Keratinocyte (primary cell): ENCODE measurements around the gene STXBP1. TPM values are rescaled to one million over a fixed set of nuclear protein-coding genes. Genes with fewer than 3 reads are reported as not detected.

Experiments used
- DNase-seq: peaks from one replicate; pipeline ENCODE4 v3.0.0-alpha.2; 2011; ENCODE audit warnings: low read depth, missing footprints, low spot score
- FAIRE-seq: peaks from 2 replicates; lab custom pipeline; 2011; peaks lifted over from hg19 to GRCh38; lab: Jason Lieb, UNC
- H2AFZ ChIP-seq: 2 replicates; pipeline ENCODE4 v1.6.0; 2012; ENCODE audit warnings: low read length, control low read depth, inconsistent platforms; ENCODE audit not compliant: control insufficient read depth
- H3K27ac ChIP-seq: 2 replicates; pipeline ENCODE4 v1.5.1; 2011; ENCODE audit warnings: low read length; ENCODE audit not compliant: control insufficient read depth, insufficient read depth
- H3K27me3 ChIP-seq: 3 replicates; pipeline ENCODE4 v1.6.0; 2011; ENCODE audit warnings: low read length; ENCODE audit not compliant: control insufficient read depth, insufficient read depth; ENCODE audit errors: extremely low read depth
- H3K36me3 ChIP-seq, 2 experiments: 2 replicates in 1 of 2; 3 replicates in 1 of 2; pipeline ENCODE4 v1.5.1; 2011; ENCODE audit warnings: low read length in 2 of 2, mild to moderate bottlenecking in 1 of 2; ENCODE audit not compliant: control insufficient read depth in 2 of 2, insufficient read depth in 2 of 2; ENCODE audit errors: extremely low read depth in 1 of 2
- H3K4me1 ChIP-seq: 3 replicates; pipeline ENCODE4 v1.5.1; 2011; ENCODE audit warnings: low read length; ENCODE audit not compliant: control insufficient read depth, insufficient read depth; ENCODE audit errors: extremely low read depth
- H3K4me2 ChIP-seq: 3 replicates; pipeline ENCODE4 v1.6.0; 2011; ENCODE audit warnings: low read depth, low read length; ENCODE audit not compliant: control insufficient read depth, insufficient read depth; ENCODE audit errors: extremely low read depth
- H3K4me3 ChIP-seq, 3 experiments: fragments of 200-600 bp in 1 of 3; sonication (generic) in 1 of 3; 2 replicates in 2 of 3; 3 replicates in 1 of 3; pipeline ENCODE4 v1.5.1; 2011 to 2016; ENCODE audit warnings: low read length in 3 of 3, mild to moderate bottlenecking in 3 of 3, control low read depth in 2 of 3, inconsistent platforms in 1 of 3, low read depth in 1 of 3, mixed read lengths in 1 of 3, mixed run types in 1 of 3, moderate library complexity in 1 of 3; ENCODE audit not compliant: control insufficient read depth in 2 of 3, insufficient read depth in 2 of 3; ENCODE audit errors: extremely low read depth in 1 of 3
- H3K79me2 ChIP-seq: 2 replicates; pipeline ENCODE4 v1.6.0; 2012; ENCODE audit warnings: low read length; ENCODE audit not compliant: control insufficient read depth, insufficient read depth
- H3K9ac ChIP-seq: 3 replicates; pipeline ENCODE4 v1.6.0; 2011; ENCODE audit warnings: low read length; ENCODE audit not compliant: control insufficient read depth, insufficient read depth; ENCODE audit errors: extremely low read depth
- H3K9me1 ChIP-seq: 3 replicates; pipeline ENCODE4 v1.6.0; 2011; ENCODE audit warnings: low read length; ENCODE audit not compliant: control insufficient read depth, insufficient read depth; ENCODE audit errors: extremely low read depth
- H3K9me3 ChIP-seq: 2 replicates; pipeline ENCODE4 v1.5.1; 2012; ENCODE audit warnings: low read depth, low read length; ENCODE audit not compliant: control insufficient read depth
- H4K20me1 ChIP-seq: 3 replicates; pipeline ENCODE4 v1.6.0; 2011; ENCODE audit warnings: low read length; ENCODE audit not compliant: control insufficient read depth, insufficient read depth; ENCODE audit errors: extremely low read depth
- CTCF ChIP-seq, 3 experiments: IDR thresholded peaks in 1 of 3; conservative IDR thresholded peaks in 1 of 3; optimal IDR thresholded peaks in 1 of 3; 2 replicates in 2 of 3; 3 replicates in 1 of 3; pipeline versions ENCODE3 to v1.5.1; 2011; ENCODE audit warnings: low read length in 3 of 3, mild to moderate bottlenecking in 3 of 3, moderate library complexity in 2 of 3, control low read depth in 1 of 3, inconsistent platforms in 1 of 3; ENCODE audit not compliant: insufficient read depth in 2 of 3; ENCODE audit errors: extremely low read depth in 1 of 3
- EZH2 ChIP-seq: IDR thresholded peaks from one replicate; pipeline ENCODE4 v1.6.1; 2012; ENCODE audit warnings: inconsistent platforms, mild to moderate bottlenecking, low read length, moderate library complexity
- dilution Hi-C: fragments of 300-500 bp; cut with MboI; formaldehyde crosslinking; loops from one replicate; pipeline ENCODE4 v1.7.0; 2020; ENCODE audit warnings: low sequenced_read_pairs; ENCODE audit not compliant: extremely low pct_ligation_motif_present
- polyA plus RNA-seq, 5 experiments: library from polyadenylated mRNA; depleted of rRNA in 3 of 5; stranded (reverse) in 3 of 5; stranded (forward) in 1 of 5; unstranded in 1 of 5; fragments of >200 nt; gene quantifications; 1 replicate in 1 of 5; 2 replicates in 3 of 5; 3 replicates in 1 of 5; pipeline versions ENCODE4 v1.2.1 to v1.2.3, GENCODE V29; 2011 to 2012; ENCODE audit warnings: missing spikeins in 2 of 5, low read depth in 1 of 5, low replicate concordance in 1 of 5

Gene STXBP1
- polyA plus RNA-seq, 1 donor (not counting 4 experiments of a cell fraction or from before 2014, with no cell fraction given), result 17.1 TPM

- DNase-seq, result no peak
- Histone ChIP-seq H3K4me3 (no peak overlapping the region), H3K9me1 (no peaks in the 10 kb centered on the region), H3K9ac (no peak overlapping the region), H2AFZ (no peak overlapping the region), H3K36me3 (no peaks in the 10 kb centered on the region), H3K4me1 (peaks cover 24% of the 10 kb centered on the region), H3K27ac (no peak overlapping the region), H3K4me2 (peak overlapping the region; percentile 41), H3K9me3 (no peaks in the 10 kb centered on the region), H3K79me2 (peaks cover 6% of the 10 kb centered on the region), H3K27me3 (no peaks in the 10 kb centered on the region), H4K20me1 (peaks cover 5% of the 10 kb centered on the region)
- dilution Hi-C loops, result no loop called here
- TF ChIP-seq CTCF (optimal IDR thresholded peaks at IDR 0.05 in 1 of 3, IDR thresholded peaks at IDR 0.05 in 1 of 3, conservative IDR thresholded peaks at IDR 0.05 in 1 of 3; ENCODE audit: extremely low read depth in 1 of 3, insufficient read depth in 2 of 3, low read length in 3 of 3) (no peak), EZH2 (no peak)
- no peak for FAIRE-seq
Measured at GRCh38 chr9:127626752-127627493, 14.8 kb downstream of the STXBP1 start.

- no peak overlapping the region for H3K27ac ChIP-seq
- peaks cover 5% of the 10 kb centered on the region for H4K20me1 ChIP-seq
- no peaks in the 10 kb centered on the region for H3K9me1 ChIP-seq
- TF ChIP-seq EZH2 (no peak), CTCF (optimal IDR thresholded peaks at IDR 0.05 in 1 of 3, IDR thresholded peaks at IDR 0.05 in 1 of 3, conservative IDR thresholded peaks at IDR 0.05 in 1 of 3; ENCODE audit: extremely low read depth in 1 of 3, insufficient read depth in 2 of 3, low read length in 3 of 3) (no peak)
- dilution Hi-C loops, result no loop called here
- no peaks in the 10 kb centered on the region for H3K9me3 ChIP-seq
- peaks cover 24% of the 10 kb centered on the region for H3K4me1 ChIP-seq
- no peaks in the 10 kb centered on the region for H3K36me3 ChIP-seq
- no peak overlapping the region for H3K9ac ChIP-seq
- no peak overlapping the region for H2AFZ ChIP-seq
- no peak overlapping the region for H3K4me3 ChIP-seq
- DNase-seq, result no peak
- no peaks in the 10 kb centered on the region for H3K27me3 ChIP-seq
- no peak for FAIRE-seq
- peak overlapping the region; percentile 41 for H3K4me2 ChIP-seq
- peaks cover 6% of the 10 kb centered on the region for H3K79me2 ChIP-seq
Measured at GRCh38 chr9:127627494-127627855, 15.4 kb downstream of the STXBP1 start.
